ENCODE measurements around the gene CP.

The CP gene

GRCh38 chr3:149129326-149130205 lies 92.1 kb downstream of the CP start, which contains the start of gene HPS3:
Gene HPS3 (plus strand): TSS chr3:149129638. CDS start chr3:149129724, 86 bp downstream.
- under 1% methylated on average over 75 of the region's 84 CpGs for WGBS (ENCODE audit: insufficient coverage)

GRCh38 chr3:149128821-149129220 lies 92.8 kb downstream of the CP start:
- Histone ChIP-seq H3K4me3 (ENCODE audit: control insufficient read depth in 1 of 7, extremely low read depth in 1 of 7, insufficient read depth in 4 of 7, low read depth in 2 of 7, low read length in 6 of 7) (peak overlapping the region in 6 of 7 experiments; percentile 85 to 97 (median 93)), H3K9me3 (ENCODE audit: control extremely low read depth in 1 of 5, control insufficient read depth in 4 of 5, insufficient read depth in 2 of 5, low read depth in 1 of 5, low read length in 4 of 5) (no peaks in the 10 kb centered on the region), H3K27me3 (replicated peaks in 2 of 5; ENCODE audit: control insufficient read depth in 4 of 5, insufficient read depth in 5 of 5, low read length in 4 of 5) (no peaks in the 10 kb centered on the region), H3K36me3 (ENCODE audit: control insufficient read depth in 4 of 4, insufficient read depth in 4 of 4, low read length in 3 of 4) (no peaks in the 10 kb centered on the region), H3K27ac (ENCODE audit: insufficient read depth in 1 of 2, low read depth in 1 of 2, low read length in 2 of 2, poor library complexity in 1 of 2, severe bottlenecking in 2 of 2) (peak overlapping the region; percentile 37 to 75), H3K4me1 (ENCODE audit: control extremely low read depth in 1 of 4, control insufficient read depth in 4 of 4, insufficient read depth in 4 of 4, low read length in 3 of 4) (peaks cover 10 to 26% (median 16%) of the 10 kb centered on the region in 4 experiments)
- POLR2A ChIA-PET: no interaction called here
- WGBS (ENCODE audit: insufficient coverage): 7% methylated on average over 2 of the region's 4 CpGs
- DNase-seq: peak in 1 of 3 donors; percentile 17
- CTCF ChIA-PET: interaction anchor here (0.7 to 1.8 kb wide), 2 partner anchors 8 to 148 kb away, joined by 4 to 17 read pairs; no protein-coding TSS in a partner anchor

More at GRCh38 chr3:149129326-149130205, 92.1 kb downstream of the CP start, which contains the start of gene HPS3:
- Histone ChIP-seq H3K4me3 (ENCODE audit: control insufficient read depth in 1 of 7, extremely low read depth in 1 of 7, insufficient read depth in 4 of 7, low read depth in 2 of 7, low read length in 6 of 7) (peak within 1 kb of the TSS; percentile 85 to 97 (median 91)), H3K4me1 (ENCODE audit: control extremely low read depth in 1 of 4, control insufficient read depth in 4 of 4, insufficient read depth in 4 of 4, low read length in 3 of 4) (peaks cover 10 to 26% (median 16%) of the 10 kb centered on the region in 4 experiments), H3K9me3 (ENCODE audit: control extremely low read depth in 1 of 5, control insufficient read depth in 4 of 5, insufficient read depth in 2 of 5, low read depth in 1 of 5, low read length in 4 of 5) (no peaks in the 10 kb centered on the region), H3K27me3 (replicated peaks in 2 of 5; ENCODE audit: control insufficient read depth in 4 of 5, insufficient read depth in 5 of 5, low read length in 4 of 5) (no peaks in the 10 kb centered on the region), H3K36me3 (ENCODE audit: control insufficient read depth in 4 of 4, insufficient read depth in 4 of 4, low read length in 3 of 4) (peaks cover 0 to 1% (median 0%) of the 10 kb centered on the region in 4 experiments), H3K27ac (ENCODE audit: insufficient read depth in 1 of 2, low read depth in 1 of 2, low read length in 2 of 2, poor library complexity in 1 of 2, severe bottlenecking in 2 of 2) (peak within 1 kb of the TSS; percentile 37 to 75)
- peak; percentile 83 to 92 (median 88) for DNase-seq
- POLR2A ChIA-PET: interaction anchor here (0.7 kb wide), 1 partner anchor 149 kb away, joined by 3 read pairs; no protein-coding TSS in a partner anchor
- CTCF ChIA-PET: interaction anchor here (0.7 to 2.2 kb wide), 8 partner anchors 9 to 203 kb away, joined by 3 to 17 read pairs (median 4); no protein-coding TSS in a partner anchor

- no peaks in the 10 kb centered on the region for H3K27me3 ChIP-seq (replicated peaks in 2 of 5; ENCODE audit: control insufficient read depth in 4 of 5, insufficient read depth in 5 of 5, low read length in 4 of 5)
- no CpG with 5 or more reads among the region's 4 CpGs for WGBS (ENCODE audit: insufficient coverage)
- H3K27ac ChIP-seq (ENCODE audit: insufficient read depth in 1 of 2, low read depth in 1 of 2, low read length in 2 of 2, poor library complexity in 1 of 2, severe bottlenecking in 2 of 2): no peak overlapping the region
- ChIA-PET POLR2A (no interaction called here), CTCF (interaction anchor here (0.9 to 8.8 kb wide), 5 partner anchors 146 to 169 kb away, joined by 3 to 106 read pairs (median 3); no protein-coding TSS in a partner anchor)
- H3K36me3 ChIP-seq (ENCODE audit: control insufficient read depth in 4 of 4, insufficient read depth in 4 of 4, low read length in 3 of 4): no peaks in the 10 kb centered on the region
- no peak overlapping the region for H3K4me3 ChIP-seq (ENCODE audit: control insufficient read depth in 1 of 7, extremely low read depth in 1 of 7, insufficient read depth in 4 of 7, low read depth in 2 of 7, low read length in 6 of 7)
- no peaks in the 10 kb centered on the region for H3K9me3 ChIP-seq (ENCODE audit: control extremely low read depth in 1 of 5, control insufficient read depth in 4 of 5, insufficient read depth in 2 of 5, low read depth in 1 of 5, low read length in 4 of 5)
- peaks cover 0 to 10% (median 3%) of the 10 kb centered on the region in 4 experiments for H3K4me1 ChIP-seq (ENCODE audit: control extremely low read depth in 1 of 4, control insufficient read depth in 4 of 4, insufficient read depth in 4 of 4, low read length in 3 of 4)
- DNase-seq: peak in 2 of 3 donors; percentile 41 to 50
Measured at GRCh38 chr3:149122721-149123578, 98.7 kb downstream of the CP start.
